Transverse colon (tissue), 4 donors: ENCODE measurements around the gene ADAM30. TPM values are rescaled to one million over a fixed set of nuclear protein-coding genes. Genes with fewer than 3 reads are reported as not detected.
"Not testable (repeated sequence)": the region's sequence is repeated elsewhere in the genome, so short reads cannot be mapped to it uniquely, and the experiment has no call there.

Source experiments
- DNase-seq: peaks from one replicate; pipeline ENCODE4 v3.0.0-alpha.2; 2019
- H3K27ac ChIP-seq, 4 donors: fragments of 200-600 bp; sonication (generic); 2 replicates each; pipeline ENCODE4 v1.5.1; 2016 to 2018; ENCODE audit warnings: inconsistent platforms in 4 of 4
- H3K27me3 ChIP-seq: fragments of 200-600 bp; sonication (generic); 2 replicates; pipeline ENCODE4 v1.5.1; 2017; ENCODE audit warnings: inconsistent platforms
- H3K36me3 ChIP-seq, 4 donors: fragments of 200-600 bp; sonication (generic); 2 replicates each; pipeline ENCODE4 v1.5.1; 2017 to 2019; ENCODE audit warnings: inconsistent platforms in 4 of 4
- H3K4me1 ChIP-seq, 4 donors: fragments of 200-600 bp; sonication (generic); 2 replicates each; pipeline ENCODE4 v1.5.1; 2017 to 2020; ENCODE audit warnings: inconsistent platforms in 4 of 4
- H3K4me3 ChIP-seq, 4 donors: fragments of 200-600 bp; sonication (generic); 1 replicate in 1 of 4; 2 replicates in 3 of 4; pipeline versions ENCODE4 v1.5.1 to v1.6.1; 2017 to 2019; ENCODE audit warnings: inconsistent platforms in 4 of 4
- H3K9me3 ChIP-seq, 2 donors: fragments of 200-600 bp; sonication (generic); 2 replicates each; pipeline ENCODE4 v1.5.1; 2017 to 2019; ENCODE audit warnings: inconsistent platforms in 2 of 2
- CTCF ChIP-seq, 5 experiments: fragments of 200-600 bp in 3 of 5; fragments of 450-650 bp in 2 of 5; sonication (generic) in 3 of 5; IDR thresholded peaks; 1 replicate in 2 of 5; 2 replicates in 3 of 5; pipeline ENCODE4 v1.5.1; 2016 to 2017; ENCODE audit warnings: antibody characterized with exemption in 5 of 5, inconsistent platforms in 3 of 5, mild to moderate bottlenecking in 2 of 5, moderate library complexity in 1 of 5
- EP300 ChIP-seq: sonication (generic); formaldehyde crosslinking; IDR thresholded peaks from one replicate; pipeline ENCODE4 v1.6.1; 2017; ENCODE audit warnings: antibody characterized with exemption, low read depth
- POLR2A ChIP-seq: fragments of 450-650 bp; IDR thresholded peaks from one replicate; pipeline ENCODE4 v1.6.1; 2016; ENCODE audit warnings: antibody characterized with exemption, mild to moderate bottlenecking, moderate library complexity
- POLR2AphosphoS5 ChIP-seq, 3 donors: sonication (generic); formaldehyde crosslinking; IDR thresholded peaks; one replicate each; pipeline ENCODE4 v1.6.1; 2016; ENCODE audit warnings: antibody characterized with exemption in 3 of 3
- WGBS, 2 donors: methylation state at CpG; one replicate each; pipeline ENCODE4 v1.1.5; 2018; ENCODE audit warnings: low coverage in 1 of 2; 5-methylcytosine and 5-hydroxymethylcytosine counted together
- in situ Hi-C, 4 donors: fragments of 200-750 bp; cut with MboI; loops; one replicate each; pipeline versions ENCODE4 v1.15.0 to v1.15.1; 2017; ENCODE audit warnings: low sequenced_read_pairs in 3 of 4, low pct_ligation_motif_present in 1 of 4, low pct_unique_long_range_greater_than_20kb in 1 of 4
- intact Hi-C: fragments of 100-400 bp; cut with DNase I; formaldehyde crosslinking; loops from one replicate; pipeline ENCODE4 v1.15.1; 2023; ENCODE audit warnings: low total_unique reads
- total RNA-seq, 4 donors: library from RNA; depleted of rRNA; stranded (reverse); fragments of >200 nt; gene quantifications; one replicate each; pipeline ENCODE4 v1.1.0, GENCODE V29; 2016

ADAM30 gene
- total RNA-seq, 4 donors from 2014 or later: not detected

- WGBS, 2 donors: 30 to 60% methylated on average over 3 to 4 of the region's 4 CpGs
- intact Hi-C loops: no loop called here
- Histone ChIP-seq H3K27me3 (no peaks in the 10 kb centered on the region), H3K9me3 (no peaks in the 10 kb centered on the region), H3K4me3 (no peak overlapping the region), H3K27ac (no peak overlapping the region), H3K4me1 (peaks cover 0 to 13% (median 5%) of the 10 kb centered on the region in 4 donors), H3K36me3 (no peaks in the 10 kb centered on the region)
- no peak for DNase-seq
- no peak for TF ChIP-seq POLR2A
- TF ChIP-seq POLR2AphosphoS5 (IDR thresholded peaks at IDR 0.05): no peak
- in situ Hi-C loops: loop anchor here in 1 of 4 donors (10.0 to 25.0 kb wide), 2 partner anchors 55 to 122 kb away; no protein-coding TSS in a partner anchor
These were observed 36.7 kb downstream of the ADAM30 start for GRCh38 chr1:119859647-119860046.

GRCh38 chr1:119858556-119859214 is 37.6 kb downstream of the ADAM30 start:
- H3K36me3 ChIP-seq, H3K27ac ChIP-seq, H3K9me3 ChIP-seq, H3K4me3 ChIP-seq, intact Hi-C loops, H3K27me3 ChIP-seq: not testable (repeated sequence)
- peaks cover 0 to 13% (median 5%) of the 10 kb centered on the region in 4 donors for H3K4me1 ChIP-seq
- WGBS, 2 donors: 57 to 67% methylated on average over 1 to 4 of the region's 4 CpGs
- in situ Hi-C loops: loop anchor here in 1 of 4 donors (25.0 kb wide), 1 partner anchor 121 kb away; no protein-coding TSS in a partner anchor
- peak; percentile 25 for DNase-seq

GRCh38 chr1:119858126-119858525 is 38.2 kb downstream of the ADAM30 start:
- intact Hi-C loops (no loop called here), in situ Hi-C loops (loop anchor here in 1 of 4 donors (25.0 kb wide), 1 partner anchor 121 kb away; no protein-coding TSS in a partner anchor)
- Histone ChIP-seq H3K4me1 (peaks cover 0 to 13% (median 5%) of the 10 kb centered on the region in 4 donors), H3K9me3 (no peaks in the 10 kb centered on the region), H3K27ac (no peak overlapping the region), H3K36me3 (no peaks in the 10 kb centered on the region), H3K27me3 (no peaks in the 10 kb centered on the region), H3K4me3 (no peak overlapping the region)
- DNase-seq: no peak
- WGBS, 2 donors: 56 to 83% methylated on average over 2 of the region's 2 CpGs
- no peak for TF ChIP-seq CTCF (IDR thresholded peaks at IDR 0.05)
- TF ChIP-seq POLR2AphosphoS5 (IDR thresholded peaks at IDR 0.05): no peak
- TF ChIP-seq POLR2A: no peak
- no peak for TF ChIP-seq EP300

- TF ChIP-seq POLR2AphosphoS5 (IDR thresholded peaks at IDR 0.05): no peak
- no peak for TF ChIP-seq POLR2A
- TF ChIP-seq EP300: no peak
- no peak for TF ChIP-seq CTCF (IDR thresholded peaks at IDR 0.05)
These were observed 43.2 kb downstream of the ADAM30 start for GRCh38 chr1:119853155-119853554.

GRCh38 chr1:119844206-119844605 is 52.1 kb downstream of the ADAM30 start:
- H3K9me3 ChIP-seq, H3K36me3 ChIP-seq, H3K27me3 ChIP-seq, H3K27ac ChIP-seq, intact Hi-C loops, H3K4me1 ChIP-seq, DNase-seq, in situ Hi-C loops, H3K4me3 ChIP-seq: not testable (repeated sequence)
- 78 to 82% methylated on average over 5 to 6 of the region's 6 CpGs for WGBS, 2 donors

More at GRCh38 chr1:119853155-119853554, 43.2 kb downstream of the ADAM30 start:
- Histone ChIP-seq H3K4me3 (no peak overlapping the region), H3K27me3 (no peaks in the 10 kb centered on the region), H3K9me3 (no peaks in the 10 kb centered on the region), H3K4me1 (no peaks in the 10 kb centered on the region), H3K27ac (no peak overlapping the region), H3K36me3 (no peaks in the 10 kb centered on the region)
- DNase-seq: no peak
- intact Hi-C loops (no loop called here), in situ Hi-C loops (loop anchor here in 1 of 4 donors (25.0 kb wide), 1 partner anchor 116 kb away; no protein-coding TSS in a partner anchor)
- WGBS, 2 donors: 99% methylated on average over 23 of the region's 23 CpGs; no CpG with 5 or more reads in 1 of the 2 donors

Other genes starting within 250 kb of the ADAM30 start
- gene ZNF697, start 248.2 kb downstream of the ADAM30 start, total RNA-seq: 1 to 10 TPM in 3 of 4 donors, under 1 TPM in 1; 1.00 to 5.6 (median 2.9) TPM
- 10 to 100 TPM in 1 of 4 donors, 1 to 10 TPM in 3; 4.2 to 11.9 (median 8.1) TPM for gene PHGDH, start 184.6 kb downstream of the ADAM30 start, total RNA-seq
- 1,000 to 10,000 TPM in 1 of 4 donors, 100 to 1,000 TPM in 2, 10 to 100 TPM in 1; 24.7 to 1,050 (median 278) TPM for gene HMGCS2, start 127.6 kb downstream of the ADAM30 start, total RNA-seq
- 10 to 100 TPM in 1 of 4 donors, 1 to 10 TPM in 1, under 1 TPM in 1, not detected in 1; 0.48 to 11.9 (median 3.2) TPM for gene REG4, start 85.1 kb downstream of the ADAM30 start, total RNA-seq
- gene NOTCH2, start 173.1 kb upstream of the ADAM30 start, total RNA-seq: 10 to 100 TPM; 24.7 to 80.0 (median 47.1) TPM